ENCODE results near the gene HSD17B12. TPM values are rescaled to one million over a fixed set of nuclear protein-coding genes. Genes with fewer than 3 reads are reported as not detected.

HSD17B12 gene
- total RNA-seq, 4 donors from 2014 or later: 50.6 to 72.4 (median 54.1) TPM

GRCh38 chr11:43845816-43846215 lies 165.3 kb downstream of the HSD17B12 start:
- ATAC-seq (ENCODE audit: low FRiP score): no peak
- no peak for DNase-seq (ENCODE audit: low spot score)
- TF ChIP-seq, protein P1, sequence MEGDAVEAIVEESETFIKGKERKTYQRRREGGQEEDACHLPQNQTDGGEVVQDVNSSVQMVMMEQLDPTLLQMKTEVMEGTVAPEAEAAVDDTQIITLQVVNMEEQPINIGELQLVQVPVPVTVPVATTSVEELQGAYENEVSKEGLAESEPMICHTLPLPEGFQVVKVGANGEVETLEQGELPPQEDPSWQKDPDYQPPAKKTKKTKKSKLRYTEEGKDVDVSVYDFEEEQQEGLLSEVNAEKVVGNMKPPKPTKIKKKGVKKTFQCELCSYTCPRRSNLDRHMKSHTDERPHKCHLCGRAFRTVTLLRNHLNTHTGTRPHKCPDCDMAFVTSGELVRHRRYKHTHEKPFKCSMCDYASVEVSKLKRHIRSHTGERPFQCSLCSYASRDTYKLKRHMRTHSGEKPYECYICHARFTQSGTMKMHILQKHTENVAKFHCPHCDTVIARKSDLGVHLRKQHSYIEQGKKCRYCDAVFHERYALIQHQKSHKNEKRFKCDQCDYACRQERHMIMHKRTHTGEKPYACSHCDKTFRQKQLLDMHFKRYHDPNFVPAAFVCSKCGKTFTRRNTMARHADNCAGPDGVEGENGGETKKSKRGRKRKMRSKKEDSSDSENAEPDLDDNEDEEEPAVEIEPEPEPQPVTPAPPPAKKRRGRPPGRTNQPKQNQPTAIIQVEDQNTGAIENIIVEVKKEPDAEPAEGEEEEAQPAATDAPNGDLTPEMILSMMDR (IDR thresholded peaks at IDR 0.05): no peak

DNA sequence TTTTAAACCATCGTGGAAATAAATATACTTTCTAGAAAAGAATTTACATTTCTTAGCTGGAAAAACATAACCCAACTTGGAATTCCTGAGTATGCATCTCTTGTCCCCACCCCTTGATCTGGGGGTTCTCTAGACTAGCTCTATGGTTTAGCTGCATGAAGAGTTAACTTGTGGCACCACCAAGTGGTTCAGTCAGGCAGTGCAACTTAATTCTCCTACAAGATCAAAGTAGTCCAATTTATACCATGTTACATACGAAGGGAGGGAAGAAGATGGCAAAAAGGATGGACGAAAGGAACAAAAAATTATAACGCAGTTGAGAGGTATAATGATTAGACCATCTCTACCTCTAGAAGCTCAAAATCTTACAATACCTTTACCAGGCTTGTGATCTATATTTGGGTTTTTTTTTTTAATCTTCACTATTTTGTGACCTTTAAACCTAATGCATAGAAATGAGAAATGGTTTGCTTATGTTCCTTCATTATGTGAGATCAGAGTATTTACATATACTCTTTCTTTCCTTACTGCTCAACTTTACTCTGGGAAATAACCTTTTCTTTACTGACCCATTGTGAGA lies 171.6 kb downstream of the HSD17B12 start:
- ATAC-seq (ENCODE audit: low FRiP score) (peak; percentile 58), DNase-seq (ENCODE audit: low spot score) (peak; percentile 70)
- TF ChIP-seq, protein P1 (IDR thresholded peaks at IDR 0.05): peak in 1 of 3 donors; percentile 42

- TF ChIP-seq, protein P1 (IDR thresholded peaks at IDR 0.05): no peak
- ATAC-seq (ENCODE audit: low FRiP score): no peak
- DNase-seq (ENCODE audit: low spot score): no peak
Observed at GRCh38 chr11:43853781-43854180, 173.2 kb downstream of the HSD17B12 start.

DNA sequence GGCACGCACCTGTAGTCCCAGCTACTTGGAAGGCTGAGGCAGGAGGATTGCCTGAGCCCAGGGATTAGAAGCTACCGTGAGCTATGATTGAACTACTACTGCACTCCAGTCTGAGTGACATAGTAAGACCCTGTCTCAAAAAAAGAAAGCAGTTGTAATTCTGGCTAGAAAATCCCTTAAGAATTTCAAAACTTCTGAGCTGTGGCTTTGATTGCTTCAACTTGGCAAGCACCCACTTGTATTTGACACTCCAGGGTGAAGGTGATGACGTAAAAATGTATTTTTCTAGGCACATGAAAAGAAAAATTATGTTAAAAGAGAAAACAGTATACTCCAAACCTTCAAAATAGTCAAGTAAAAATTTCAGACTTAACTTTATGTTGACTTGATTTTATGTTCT lies 176.5 kb downstream of the HSD17B12 start:
- no peak for DNase-seq (ENCODE audit: low spot score)
- TF ChIP-seq, protein P1 (IDR thresholded peaks at IDR 0.05): no peak
- no peak for ATAC-seq (ENCODE audit: low FRiP score)

DNA sequence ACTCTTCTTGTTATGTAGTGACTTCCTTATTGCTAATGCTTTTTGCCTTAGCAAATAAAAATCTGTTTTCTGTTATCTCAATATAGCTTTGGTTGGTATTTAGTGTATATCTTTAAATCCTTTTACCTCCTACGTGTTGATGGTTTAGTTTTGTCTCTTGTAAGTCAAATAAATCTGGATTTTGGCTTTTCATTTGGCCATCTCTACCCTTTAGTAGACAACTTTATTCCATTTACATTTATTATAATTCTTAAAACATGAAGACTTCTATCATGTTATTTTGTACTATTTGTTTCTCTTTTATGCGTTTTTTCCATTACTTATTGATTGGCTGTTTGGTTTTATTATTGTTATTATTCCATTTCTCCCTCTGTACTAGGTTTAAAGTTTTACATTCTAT lies 180.6 kb downstream of the HSD17B12 start:
- ATAC-seq (ENCODE audit: low FRiP score): no peak
- no peak for DNase-seq (ENCODE audit: low spot score)
- TF ChIP-seq, protein P1 (IDR thresholded peaks at IDR 0.05): no peak

- TF ChIP-seq, protein P1 (IDR thresholded peaks at IDR 0.05): no peak
- DNase-seq (ENCODE audit: low spot score) (no peak), ATAC-seq (ENCODE audit: low FRiP score) (no peak)
Observed at GRCh38 chr11:43866520-43866919, 186.0 kb downstream of the HSD17B12 start.

GRCh38 chr11:43866969-43867368 lies 186.4 kb downstream of the HSD17B12 start:
- ATAC-seq (ENCODE audit: low FRiP score): no peak
- no peak for DNase-seq (ENCODE audit: low spot score)
- TF ChIP-seq, protein P1 (IDR thresholded peaks at IDR 0.05): no peak

All from omental fat pad (tissue), 4 donors.